Fibroblast of gingiva (primary cell): ENCODE results near the gene MMP17.
"Not testable (repeated sequence)": the region's sequence is repeated elsewhere in the genome, so short reads cannot be mapped to it uniquely, and the experiment has no call there.

Experiments
- DNase-seq: peaks from one replicate; pipeline ENCODE4 v3.0.0-alpha.2; 2011; ENCODE audit warnings: low read depth

MMP17 gene

DNA sequence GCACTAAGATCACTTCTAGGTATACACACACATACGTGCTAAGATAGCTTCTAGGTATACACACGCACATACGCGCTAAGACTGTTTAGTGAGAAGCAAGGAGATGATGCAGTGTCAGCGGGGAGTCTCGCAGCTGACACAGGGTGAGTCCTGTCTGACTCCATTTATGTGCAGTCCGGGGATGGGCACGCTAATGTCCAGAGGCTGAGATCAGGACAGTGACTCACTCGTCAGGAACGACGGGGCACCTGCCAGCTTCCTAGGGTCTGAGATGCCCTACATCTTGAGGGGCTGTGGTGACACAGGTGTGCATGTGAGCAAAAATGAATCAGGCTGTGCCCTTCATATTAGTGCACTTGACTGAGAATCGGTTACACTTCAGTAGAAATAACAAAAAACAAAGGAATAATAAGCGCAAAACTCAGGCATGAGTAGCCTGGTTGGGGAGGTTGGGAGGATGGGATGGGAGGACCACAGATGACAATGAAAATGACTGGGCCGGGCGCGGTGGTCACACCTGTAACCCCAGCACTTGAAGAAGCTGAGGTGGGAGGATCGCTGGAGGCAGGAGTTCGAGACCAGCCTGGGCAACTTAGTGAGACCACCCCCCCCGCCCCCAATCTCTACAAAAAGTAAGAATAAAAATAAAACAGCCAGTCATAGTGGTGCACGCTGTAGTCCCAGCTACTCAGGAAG, 37.1 kb downstream of the MMP17 start:
- no peak for DNase-seq

DNA sequence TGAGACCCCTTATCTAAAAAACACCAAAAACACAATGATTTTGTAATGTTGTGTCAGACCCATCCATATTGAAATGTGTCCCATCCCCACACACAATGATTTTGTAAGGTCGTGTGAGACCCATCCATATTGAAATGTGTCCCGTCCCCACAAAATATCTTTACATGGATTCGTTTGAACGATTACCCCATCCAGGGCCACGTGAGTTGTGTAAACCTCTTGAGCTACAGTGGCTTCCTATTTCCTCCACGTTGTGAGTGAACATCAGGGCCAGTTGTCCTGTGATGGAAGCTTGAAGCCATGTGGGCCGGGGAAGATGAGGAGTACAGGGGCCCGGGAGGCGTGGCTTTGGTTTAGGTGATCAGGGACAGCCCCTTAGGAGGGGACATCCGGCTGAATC, 39.3 kb downstream of the MMP17 start:
- DNase-seq: no peak

DNA sequence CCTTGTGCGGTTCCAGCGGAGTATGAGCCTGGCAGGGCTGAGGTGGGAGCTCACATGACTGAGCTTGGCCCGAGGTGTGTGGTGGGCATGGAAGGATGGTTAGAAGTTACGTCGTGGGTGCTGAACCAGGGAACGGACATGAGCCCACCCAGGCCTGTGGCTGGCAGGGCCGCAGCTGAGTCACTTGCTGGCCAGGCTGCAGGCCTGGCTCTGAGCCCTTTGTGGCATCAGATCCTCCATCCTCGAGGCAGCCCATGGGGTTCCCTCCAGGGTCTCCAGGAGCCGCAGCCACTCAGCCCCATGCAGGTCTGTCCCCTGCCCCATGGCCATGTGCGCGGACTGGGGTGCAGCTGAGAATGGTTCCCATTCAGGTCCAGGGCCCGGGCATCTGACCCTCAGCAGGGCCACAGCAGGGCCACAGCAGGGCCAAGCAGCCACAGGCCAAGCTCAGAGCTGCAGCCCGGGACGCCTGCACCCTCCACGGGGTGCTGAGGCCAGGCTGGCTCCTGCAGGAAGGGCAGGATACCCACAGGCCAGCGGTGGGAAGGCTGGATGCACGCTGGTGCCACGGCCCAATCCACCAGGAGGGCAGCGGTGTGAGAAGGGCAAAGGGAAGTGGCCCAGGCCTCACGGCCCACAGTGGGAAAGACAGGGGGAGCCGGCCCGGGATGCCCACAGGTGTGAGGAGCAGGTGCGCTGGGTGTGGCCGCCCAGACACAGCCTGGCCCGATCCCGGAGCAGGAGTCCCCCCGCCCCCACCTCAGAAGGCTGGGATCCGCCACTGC, 39.9 kb downstream of the MMP17 start:
- DNase-seq: peak; percentile 32

DNA sequence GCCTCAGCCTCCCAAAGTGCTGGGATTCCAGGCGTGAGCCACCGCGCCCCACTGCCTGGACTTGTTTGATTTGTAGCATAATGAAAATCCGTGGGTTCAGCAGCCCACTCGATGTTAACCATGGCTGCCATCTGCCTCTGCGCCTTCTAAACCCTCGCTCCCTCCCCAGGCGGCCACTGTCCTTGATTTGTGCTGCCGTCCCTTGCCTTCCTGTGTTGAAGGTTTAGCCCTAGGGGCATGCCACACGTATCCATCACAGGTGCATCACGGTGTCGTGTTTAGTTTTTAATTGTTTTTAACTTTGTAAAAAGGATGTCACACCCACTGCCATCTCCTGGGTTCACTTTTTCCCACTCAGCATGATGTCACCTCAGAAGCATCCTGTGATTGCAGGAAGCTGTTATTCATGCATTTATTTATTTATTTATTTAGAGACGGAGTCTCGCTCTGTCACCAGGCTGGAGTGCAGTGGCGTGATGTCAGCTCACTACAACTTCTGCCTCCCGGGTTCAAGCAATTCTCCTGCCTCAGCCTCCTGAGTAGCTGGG, 41.8 kb downstream of the MMP17 start:
- peak; percentile 28 for DNase-seq

DNA sequence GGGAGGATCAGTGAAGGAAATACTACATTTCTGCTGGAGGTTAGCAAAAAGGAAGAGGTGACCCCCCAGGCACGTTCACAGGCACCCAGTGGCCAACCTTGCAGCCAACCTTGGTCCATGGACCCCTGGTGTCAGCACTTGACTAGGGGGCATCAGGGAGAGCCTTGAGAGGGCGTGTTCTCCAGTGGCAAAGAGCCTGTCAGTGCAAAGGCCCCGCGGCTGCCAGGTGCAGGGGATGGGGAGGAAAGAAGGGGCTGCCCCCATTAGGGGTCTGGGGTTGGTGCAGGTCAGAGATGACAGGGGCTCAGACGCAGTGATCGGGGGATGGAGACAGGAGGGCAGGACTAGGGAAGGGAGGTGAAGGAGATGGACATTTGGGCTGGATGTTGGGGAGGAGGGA, 43.5 kb downstream of the MMP17 start:
- DNase-seq: no peak

DNA sequence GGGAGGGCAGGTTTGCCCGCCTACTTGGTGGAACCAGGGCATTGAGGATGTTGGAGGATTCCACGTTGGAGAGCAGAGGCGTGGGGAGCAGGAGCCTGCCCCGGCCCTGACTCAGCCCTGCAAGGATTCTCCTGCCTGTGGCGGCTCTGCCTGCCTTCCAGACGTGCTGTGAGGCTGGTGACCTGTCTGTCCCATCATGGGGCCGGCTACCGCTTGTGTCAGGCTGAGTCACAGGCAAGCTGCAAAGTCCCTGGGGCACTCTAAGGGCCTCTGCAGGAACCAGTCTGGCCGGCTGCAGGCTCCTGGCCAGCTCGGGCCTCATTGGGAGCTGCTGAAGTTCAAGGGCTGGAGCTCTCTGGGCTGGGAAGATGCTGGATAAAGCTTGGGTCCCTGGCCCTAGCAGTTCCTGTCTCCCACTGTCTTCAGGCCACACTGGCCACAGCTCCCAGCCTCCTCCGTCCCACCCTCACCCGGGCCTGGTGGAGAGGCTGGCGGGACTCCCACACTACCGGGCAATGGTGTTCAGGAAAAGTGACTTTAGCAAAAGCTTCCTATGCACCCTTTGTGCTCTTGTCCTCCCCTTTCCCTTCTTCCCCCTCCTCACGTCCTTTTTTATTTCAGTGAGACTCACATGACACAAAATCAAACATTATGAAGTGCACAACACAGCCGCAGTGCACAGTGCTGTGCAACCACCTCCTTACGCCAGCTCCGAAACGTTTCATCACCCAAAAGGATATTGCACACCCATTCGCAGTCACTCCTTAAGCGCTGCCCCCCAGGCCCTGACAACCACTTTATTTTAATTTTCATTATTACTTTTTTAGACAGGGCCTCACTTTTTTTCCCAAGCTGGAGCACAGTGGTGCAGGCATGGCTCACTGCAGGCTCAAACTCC, 44.2 kb downstream of the MMP17 start:
- DNase-seq: peak; percentile 64

DNA sequence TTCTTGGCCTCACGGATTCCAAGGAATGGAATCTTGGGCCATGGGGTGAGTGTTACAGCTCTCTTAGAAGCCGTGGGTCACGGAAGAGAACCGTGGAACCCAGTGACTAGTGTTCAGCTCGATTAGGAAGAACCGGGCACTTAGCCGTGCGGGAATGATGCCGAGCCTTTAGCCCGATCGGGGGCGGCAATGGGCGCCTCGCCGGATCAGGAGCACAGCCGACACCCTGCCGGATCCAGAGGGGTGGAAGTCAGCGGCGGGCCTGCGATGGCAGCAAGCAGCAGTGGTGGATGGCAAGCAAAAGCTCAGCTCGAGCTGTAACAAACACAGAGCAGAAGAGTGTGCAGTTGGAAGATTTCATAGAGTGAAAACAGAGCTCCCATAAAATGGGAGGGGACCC, 45.1 kb downstream of the MMP17 start:
- no peak for DNase-seq

DNA sequence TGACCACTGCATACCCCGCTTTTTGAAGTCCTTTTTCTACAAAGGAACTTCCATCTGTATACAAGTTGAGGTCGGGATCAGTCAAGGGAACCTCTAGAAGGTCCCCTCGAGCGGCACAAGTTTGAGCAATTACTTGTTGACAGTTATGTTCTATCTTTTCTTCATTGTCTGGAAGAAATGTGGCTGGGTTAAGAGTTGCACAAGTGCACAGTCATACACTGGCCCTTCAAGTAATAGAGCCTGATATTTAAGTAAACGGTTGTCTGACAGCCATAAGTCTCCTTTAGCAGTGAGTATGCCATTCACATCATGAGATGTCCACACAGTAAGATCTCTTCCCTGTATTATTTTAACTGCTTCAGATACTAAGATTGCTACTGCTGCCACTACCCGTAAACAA, 46.8 kb downstream of the MMP17 start:
- DNase-seq: not testable (repeated sequence)

DNA sequence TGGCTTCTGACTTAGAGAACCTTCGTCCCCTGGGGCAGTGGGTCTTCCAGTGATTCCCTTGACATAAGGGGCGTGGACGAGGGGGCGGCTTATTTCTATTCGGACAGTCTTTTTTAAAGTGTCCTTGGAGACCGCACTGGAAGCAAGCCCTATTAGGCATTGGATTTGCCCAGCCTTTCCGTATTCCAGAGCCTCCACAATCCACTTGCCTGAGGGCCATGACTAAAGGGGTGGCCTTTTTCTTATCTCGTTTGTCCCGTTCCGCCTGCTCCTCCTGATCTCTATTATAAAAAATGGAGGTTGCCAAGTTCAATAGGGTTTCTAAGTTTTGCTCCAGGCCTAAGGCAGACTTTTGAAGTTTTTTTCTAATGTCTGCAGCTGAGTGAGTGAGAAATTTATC, 49.0 kb downstream of the MMP17 start:
- DNase-seq: not testable (repeated sequence)

DNA sequence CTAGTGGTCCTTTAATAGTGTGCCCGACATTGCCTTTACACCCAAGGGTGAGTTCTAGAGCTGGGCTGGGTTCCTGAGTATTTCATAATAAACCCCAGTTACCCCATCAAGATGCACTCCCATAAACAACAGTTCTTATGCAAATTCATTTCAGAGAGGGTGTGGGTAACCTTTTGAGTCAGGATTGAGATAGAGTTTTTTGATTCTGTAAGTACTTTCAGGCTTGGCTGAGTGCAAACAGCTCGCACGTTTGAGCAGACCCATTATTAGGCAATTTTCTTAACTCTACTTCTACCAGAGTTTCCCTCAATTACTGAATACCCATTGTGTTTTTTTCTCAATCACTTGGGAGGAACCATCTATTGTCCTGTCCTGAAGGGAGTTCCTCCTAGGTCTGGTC, 50.2 kb downstream of the MMP17 start:
- not testable (repeated sequence) for DNase-seq

DNA sequence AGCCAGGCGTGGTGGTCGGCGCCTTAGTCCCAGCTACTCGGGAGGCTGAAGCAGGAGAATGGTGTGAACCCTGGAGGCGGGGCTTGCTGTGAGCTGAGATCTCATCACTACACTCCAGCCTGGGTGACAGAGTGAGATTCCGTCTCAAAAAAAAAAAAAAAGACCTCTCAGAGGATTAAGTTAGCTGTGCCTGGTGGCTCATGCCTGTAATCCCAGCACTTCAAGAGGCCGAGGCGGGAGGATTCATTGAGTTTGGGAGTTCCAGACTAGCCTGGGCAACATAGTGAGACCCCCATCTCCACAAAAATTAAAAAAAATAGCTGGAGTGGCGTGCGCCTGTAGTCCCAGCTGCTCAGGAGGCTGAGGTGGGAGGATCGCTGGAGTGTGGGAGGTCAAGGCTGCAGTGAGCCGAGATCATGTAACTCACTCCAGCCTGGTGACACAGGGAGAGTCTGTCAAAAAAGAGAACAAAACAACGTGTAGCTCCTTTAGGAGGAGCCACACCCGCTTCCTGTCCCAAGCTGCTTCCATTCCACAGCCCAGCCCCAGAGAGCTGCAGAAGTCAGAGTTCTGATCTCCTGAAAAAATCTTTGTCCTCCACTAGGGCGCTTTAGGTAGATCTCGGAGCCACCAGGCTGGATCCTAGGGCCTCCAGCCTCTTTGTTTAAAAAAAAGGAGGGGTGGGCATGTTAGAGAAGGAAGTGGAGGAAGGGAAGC, 54.8 kb downstream of the MMP17 start:
- no peak for DNase-seq

DNA sequence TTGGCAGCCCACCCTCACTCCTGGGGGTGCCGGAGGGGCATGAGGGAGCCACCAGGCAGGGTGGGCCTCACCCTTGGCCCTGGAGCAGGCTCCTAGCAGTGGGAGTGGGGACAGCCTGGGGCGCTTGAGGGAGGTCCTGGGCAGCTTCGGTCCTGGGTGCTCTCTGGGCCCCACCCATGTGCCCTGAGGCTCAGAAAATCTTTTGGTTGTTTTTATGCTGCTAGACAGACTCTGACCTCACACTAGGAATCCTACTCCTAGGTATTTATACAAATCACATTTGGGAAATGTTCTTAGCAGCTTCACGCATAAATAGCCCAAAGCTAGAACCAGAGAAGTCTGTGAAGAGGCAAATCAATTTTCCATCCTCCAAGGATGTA, 55.3 kb downstream of the MMP17 start:
- DNase-seq: no peak

DNA sequence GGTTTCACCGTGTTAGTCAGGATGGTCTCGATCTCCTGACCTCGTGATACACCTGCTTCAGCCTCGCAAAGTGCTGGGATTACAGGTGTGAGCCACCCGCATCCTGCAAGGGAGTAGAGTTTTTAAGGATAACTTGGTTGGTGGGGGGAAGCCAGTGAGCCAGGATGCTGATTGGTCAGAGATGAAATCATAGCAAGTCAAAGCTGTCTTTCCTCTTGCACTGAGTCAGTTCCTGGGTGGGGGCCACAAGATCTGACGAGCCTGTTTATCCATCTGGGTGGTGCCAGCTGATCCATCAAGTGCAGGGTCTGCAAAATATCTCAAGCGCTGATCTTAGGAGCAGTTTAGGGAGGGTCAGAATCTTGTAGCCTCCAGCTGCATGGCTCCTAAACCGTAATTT, 56.9 kb downstream of the MMP17 start:
- not testable (repeated sequence) for DNase-seq

DNA sequence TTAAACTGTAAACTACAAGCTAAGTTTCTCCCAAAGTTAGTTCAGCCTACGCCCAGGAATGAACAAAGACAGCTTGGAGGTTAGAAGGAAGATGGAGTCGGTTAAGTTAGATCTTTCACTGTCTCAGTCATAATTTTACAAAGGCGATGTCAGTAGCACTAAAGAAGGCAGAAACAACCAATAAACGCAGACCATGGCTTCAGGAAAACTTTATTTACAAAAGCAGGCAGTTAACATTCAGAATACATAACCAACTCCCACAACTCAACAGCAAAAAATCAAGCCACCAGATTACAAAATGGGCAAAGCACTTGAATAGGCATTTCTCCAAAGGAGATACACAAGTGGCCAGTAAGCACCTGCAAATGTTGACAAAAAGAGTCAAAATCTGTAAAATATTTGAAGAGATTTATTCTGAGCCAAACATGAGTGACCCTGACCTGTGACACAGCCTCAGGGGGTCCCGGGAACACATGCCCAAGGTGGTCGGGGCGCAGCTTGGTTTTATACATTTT, 57.4 kb downstream of the MMP17 start:
- DNase-seq: no peak

DNA sequence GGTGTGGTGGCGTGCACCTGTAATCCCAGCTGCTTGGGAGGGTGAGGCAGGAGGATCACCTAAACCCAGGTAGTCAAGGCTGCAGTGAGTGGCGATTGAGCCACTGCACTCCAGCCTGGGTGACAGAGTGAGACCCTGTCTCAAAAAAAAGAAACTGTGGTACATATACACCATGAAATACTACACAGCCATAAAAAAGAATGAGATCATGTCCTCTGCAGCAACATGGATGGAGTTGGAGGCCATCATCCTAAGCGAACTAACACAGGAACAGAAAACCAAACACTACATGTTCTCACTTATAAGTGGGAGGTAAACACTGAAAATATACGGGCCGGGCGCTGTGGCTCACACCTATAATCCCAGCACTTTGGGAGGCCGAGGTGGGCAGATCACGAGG, 63.5 kb downstream of the MMP17 start:
- DNase-seq: not testable (repeated sequence)

DNA sequence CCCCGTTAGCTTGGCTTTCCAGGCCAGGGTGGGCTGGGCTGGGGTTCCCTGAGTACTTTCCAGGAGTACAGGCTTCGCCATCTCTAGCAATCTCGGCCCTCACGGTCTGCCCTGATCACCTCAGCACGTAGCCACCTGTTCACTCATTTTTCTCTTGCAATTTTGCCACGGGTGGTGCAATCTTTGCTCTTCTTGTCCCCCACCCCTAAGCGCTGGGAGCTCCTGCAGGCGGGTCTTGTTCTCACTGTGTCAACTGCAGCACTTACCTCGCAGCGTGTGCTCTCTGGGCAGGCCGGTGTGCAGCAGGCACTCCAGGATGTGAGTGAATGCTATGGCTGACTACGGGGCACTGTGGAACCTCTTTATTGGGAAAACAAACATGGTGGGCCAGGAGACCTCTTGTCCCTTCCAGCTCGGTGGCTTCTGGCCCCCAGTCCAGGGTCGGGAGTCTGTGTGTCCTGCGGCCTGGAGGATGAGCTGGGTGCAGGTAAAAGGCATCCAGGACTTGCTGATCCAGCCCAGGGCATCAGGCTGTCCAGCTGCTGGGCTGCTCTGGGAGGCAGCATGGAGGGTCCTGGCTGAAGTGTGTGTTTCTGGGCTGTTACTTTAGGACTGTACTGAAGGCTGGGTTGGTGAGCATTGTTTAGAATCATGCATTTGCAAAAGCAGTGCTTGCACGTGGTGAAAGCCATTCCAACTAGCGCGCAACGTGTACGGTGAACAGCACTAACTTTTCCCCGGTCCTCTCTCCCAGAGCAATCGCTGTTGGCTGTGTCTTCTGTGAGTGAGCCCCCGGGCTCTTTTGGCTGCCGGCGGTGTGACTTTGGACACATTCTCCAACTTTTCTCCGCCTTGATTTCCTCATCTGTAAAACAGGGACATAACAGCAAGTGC, 64.8 kb downstream of the MMP17 start:
- no peak for DNase-seq

DNA sequence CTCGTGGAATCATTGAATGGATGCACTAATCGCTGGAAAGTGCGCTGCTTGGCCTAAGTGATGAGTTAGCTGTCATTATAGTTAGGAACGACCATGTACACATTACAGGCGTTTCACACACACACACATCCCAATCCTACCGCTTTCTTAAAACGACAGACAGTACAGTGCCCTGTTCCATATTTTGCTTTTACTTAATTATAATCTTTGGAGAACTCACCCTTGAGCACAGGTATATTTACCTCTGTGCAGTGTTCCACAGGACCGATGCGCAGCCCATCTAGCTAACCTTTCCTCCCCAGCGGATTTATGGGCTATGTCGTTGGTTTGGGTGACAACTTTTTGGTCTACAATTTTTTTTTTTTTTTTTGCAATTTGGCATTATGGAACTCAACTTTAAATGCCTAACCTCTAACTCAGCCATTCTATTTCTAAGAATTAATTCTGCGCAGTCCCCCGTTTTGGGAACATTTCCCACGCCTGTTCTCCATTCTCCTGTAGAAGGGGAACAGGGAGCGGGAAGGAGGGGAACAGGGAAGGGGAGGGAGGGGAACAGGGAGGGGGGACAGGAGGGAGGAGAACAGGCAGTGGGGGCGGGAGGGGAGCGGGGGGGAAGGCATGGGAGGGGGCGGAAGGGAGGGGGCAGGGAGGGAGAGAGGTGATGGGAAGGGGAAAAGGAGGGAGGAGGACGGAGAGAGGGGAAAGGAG, 65.6 kb downstream of the MMP17 start:
- DNase-seq: peak; percentile 10

DNA sequence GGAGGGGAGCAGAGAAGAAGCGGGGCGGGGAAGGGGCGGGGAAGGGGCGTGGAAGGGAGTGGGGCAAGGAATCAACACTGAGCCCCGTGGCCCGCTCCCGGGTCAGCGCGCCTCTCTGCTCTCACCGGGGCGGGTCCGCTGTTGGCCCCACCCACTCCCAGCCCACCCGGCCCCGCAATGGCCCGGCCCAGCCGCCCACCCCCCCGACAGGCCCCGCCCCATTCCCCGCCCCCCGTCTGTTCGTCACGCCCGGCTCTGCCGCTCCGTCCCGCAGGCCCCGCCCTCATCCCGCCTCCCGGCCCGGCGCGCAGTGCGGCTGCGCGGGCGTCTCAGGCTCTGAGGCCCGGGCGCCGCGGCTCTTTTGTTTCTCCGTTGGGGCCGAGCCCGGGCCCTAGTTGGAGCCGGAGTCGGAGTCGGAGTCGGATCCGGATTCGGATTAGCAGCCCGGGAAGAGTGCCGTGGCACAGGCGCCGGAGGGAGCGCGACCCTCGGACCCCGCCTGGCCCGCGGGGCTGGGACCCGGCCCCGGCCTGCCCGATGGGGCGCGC, 66.2 kb downstream of the MMP17 start, which contains the start of gene ULK1:
ULK1 (plus strand) TSS at position 310 of the 548 bp plus-strand sequence. CDS start 380 bp downstream, outside the sequence.
- DNase-seq: peak; percentile 82

DNA sequence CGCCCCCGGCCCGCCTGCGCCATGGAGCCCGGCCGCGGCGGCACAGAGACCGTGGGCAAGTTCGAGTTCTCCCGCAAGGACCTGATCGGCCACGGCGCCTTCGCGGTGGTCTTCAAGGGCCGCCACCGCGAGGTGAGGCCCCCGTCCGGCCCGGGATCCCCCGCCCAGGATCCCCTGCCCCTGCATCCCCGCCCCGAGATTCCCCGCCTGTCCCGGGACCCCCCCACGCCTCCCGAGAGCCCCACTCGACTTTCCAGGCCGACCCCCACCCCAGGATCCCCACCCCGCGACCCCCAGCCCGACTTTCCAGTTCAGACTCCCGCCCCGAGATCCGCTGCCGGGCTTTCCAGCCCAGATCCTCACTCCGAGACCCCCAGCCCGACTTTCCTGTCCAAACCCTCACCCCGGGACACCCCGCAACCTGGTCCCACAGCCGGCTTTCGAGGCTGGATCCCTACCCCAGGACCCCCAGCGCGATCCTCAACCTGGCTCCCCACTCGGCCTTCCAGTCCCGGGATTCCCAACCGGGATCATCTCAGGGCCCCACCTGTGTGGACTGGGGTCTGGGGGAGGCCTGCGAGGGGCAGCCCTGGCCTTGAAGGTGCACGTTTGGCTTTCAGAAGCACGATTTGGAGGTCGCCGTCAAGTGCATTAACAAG, 66.9 kb downstream of the MMP17 start:
- DNase-seq: no peak
